Tibial nerve (tissue), 4 donors: ENCODE measurements around the gene ZNF385D.

Experiments
- EP300 ChIP-seq, 2 donors: sonication (generic); formaldehyde crosslinking; IDR thresholded peaks; one replicate each; pipeline ENCODE4 v1.6.1; 2017; ENCODE audit warnings: antibody characterized with exemption in 2 of 2, mild to moderate bottlenecking in 1 of 2
- POLR2A ChIP-seq, 2 donors: fragments of 450-650 bp; IDR thresholded peaks; one replicate each; pipeline ENCODE4 v1.6.1; 2017; ENCODE audit warnings: antibody characterized with exemption in 2 of 2, mild to moderate bottlenecking in 2 of 2, moderate library complexity in 2 of 2
- TF ChIP-seq, protein P1 (sequence below), 5 experiments: fragments of 200-600 bp in 3 of 5; fragments of 450-650 bp in 2 of 5; sonication (generic) in 3 of 5; IDR thresholded peaks; one replicate each; pipeline ENCODE4 v1.5.1; 2016 to 2019; ENCODE audit warnings: antibody characterized with exemption in 5 of 5, mild to moderate bottlenecking in 3 of 5, moderate library complexity in 2 of 5

DNA sequence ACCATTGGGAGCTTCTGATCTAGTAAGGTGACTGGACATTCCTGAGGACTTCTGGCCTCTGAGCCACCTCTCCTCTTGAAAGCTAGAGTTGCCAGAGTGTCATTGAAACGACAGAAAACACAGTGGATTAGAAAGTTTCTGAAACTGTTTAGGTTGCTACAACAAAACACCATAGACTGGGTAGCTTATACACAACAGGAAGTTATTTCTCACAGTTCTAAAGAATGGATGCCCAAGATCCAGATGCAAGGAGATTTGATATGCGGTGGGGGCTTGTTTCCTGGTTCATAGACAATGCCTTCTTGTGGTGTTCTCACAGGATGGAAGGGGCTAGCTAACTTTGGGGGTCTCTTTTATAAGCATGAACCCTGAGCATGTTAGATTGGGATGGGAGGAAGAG, 43.3 kb upstream of the ZNF385D start:
- TF ChIP-seq, protein P1, sequence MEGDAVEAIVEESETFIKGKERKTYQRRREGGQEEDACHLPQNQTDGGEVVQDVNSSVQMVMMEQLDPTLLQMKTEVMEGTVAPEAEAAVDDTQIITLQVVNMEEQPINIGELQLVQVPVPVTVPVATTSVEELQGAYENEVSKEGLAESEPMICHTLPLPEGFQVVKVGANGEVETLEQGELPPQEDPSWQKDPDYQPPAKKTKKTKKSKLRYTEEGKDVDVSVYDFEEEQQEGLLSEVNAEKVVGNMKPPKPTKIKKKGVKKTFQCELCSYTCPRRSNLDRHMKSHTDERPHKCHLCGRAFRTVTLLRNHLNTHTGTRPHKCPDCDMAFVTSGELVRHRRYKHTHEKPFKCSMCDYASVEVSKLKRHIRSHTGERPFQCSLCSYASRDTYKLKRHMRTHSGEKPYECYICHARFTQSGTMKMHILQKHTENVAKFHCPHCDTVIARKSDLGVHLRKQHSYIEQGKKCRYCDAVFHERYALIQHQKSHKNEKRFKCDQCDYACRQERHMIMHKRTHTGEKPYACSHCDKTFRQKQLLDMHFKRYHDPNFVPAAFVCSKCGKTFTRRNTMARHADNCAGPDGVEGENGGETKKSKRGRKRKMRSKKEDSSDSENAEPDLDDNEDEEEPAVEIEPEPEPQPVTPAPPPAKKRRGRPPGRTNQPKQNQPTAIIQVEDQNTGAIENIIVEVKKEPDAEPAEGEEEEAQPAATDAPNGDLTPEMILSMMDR (IDR thresholded peaks at IDR 0.05): no peak
- TF ChIP-seq POLR2A (IDR thresholded peaks at IDR 0.05) (no peak), EP300 (IDR thresholded peaks at IDR 0.05) (no peak)
